UCSD-AML1 (cell line): Measurements from ENCODE around the gene ANGEL1.

ENCODE experiments used
- DNase-seq: peaks from one replicate; lab custom pipeline; 2025; ENCODE audit not compliant: unreplicated experiment; lab: John Stamatoyannopoulos, UW

The ANGEL1 gene

GRCh38 chr14:76767681-76768656 lies 44.7 kb downstream of the ANGEL1 start:
- DNase-seq: peak; percentile 94

GRCh38 chr14:76765461-76765931 lies 47.2 kb downstream of the ANGEL1 start:
- no peak for DNase-seq

GRCh38 chr14:76763096-76764041 lies 49.3 kb downstream of the ANGEL1 start:
- DNase-seq: no peak

- DNase-seq: no peak
Measured at GRCh38 chr14:76762411-76763095, 50.1 kb downstream of the ANGEL1 start.

DNA sequence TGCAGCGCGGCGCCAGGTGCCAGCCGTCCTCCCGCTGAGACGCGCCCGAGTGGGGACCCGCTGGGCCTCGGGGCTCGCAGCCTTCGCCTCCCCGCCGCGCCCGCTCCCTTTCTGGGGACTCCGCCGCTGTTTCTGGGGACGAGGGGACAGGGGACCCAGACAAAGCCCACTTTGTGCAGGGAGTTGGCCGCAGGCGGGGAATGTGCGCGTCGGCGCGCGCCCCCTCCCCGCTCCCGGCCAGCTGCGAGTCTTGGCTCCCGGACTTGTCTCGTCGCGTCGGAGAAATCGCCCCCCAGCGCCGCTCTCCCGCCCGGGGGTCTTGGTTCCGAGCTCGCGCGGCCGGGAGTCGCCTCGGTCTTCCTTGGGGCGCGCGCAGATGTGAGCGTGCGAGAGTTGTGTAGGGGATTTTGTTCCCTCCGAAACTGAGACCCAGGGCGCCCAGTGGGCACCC lies 50.7 kb downstream of the ANGEL1 start:
- DNase-seq: no peak

DNA sequence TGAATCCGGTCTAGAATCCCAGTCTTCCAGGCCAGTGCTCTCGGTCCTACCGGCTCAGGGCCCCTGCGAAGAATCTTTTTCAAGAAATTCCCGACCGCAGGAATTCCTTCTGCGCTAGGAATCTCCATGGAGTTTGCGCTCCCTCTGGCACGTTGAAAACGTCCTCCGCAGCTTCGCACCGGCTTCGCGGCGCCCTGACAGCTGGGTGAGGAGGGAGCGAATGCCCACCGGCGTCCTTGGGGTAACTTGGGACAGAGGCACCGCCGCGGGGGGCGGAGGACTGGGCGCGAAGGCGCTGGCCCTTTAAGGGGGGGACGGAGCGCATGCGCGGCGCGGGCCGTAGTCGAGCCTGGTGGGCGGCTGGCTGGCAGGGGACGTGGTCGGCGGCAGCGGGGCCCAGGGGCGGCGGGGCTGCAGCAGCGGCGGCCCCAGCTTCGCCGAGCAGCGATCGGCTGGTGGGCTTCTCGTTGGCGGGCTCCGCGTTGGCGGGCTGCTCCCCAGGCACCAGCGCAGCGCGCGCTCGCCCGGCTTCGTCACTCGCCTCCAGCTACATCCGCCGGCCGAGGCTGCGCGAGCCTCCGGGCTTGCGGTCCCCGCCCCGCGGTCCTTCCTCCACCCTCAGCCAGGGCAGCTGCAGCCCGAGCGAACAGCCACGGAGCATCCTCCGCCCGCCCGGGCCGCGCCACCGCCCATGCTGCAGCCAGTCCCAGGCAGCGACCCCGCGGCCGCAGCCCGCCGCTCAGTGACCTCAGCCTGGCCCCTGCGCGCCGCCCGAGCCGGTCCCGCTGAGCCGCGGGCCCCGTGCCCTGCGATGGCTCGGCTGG lies 51.3 kb downstream of the ANGEL1 start, which contains the start of gene VASH1:
Gene VASH1 (plus strand): TSS at position 333 of the 824 bp plus-strand sequence. CDS start 1,354 bp downstream, outside the sequence.
- peak; percentile 81 for DNase-seq

DNA sequence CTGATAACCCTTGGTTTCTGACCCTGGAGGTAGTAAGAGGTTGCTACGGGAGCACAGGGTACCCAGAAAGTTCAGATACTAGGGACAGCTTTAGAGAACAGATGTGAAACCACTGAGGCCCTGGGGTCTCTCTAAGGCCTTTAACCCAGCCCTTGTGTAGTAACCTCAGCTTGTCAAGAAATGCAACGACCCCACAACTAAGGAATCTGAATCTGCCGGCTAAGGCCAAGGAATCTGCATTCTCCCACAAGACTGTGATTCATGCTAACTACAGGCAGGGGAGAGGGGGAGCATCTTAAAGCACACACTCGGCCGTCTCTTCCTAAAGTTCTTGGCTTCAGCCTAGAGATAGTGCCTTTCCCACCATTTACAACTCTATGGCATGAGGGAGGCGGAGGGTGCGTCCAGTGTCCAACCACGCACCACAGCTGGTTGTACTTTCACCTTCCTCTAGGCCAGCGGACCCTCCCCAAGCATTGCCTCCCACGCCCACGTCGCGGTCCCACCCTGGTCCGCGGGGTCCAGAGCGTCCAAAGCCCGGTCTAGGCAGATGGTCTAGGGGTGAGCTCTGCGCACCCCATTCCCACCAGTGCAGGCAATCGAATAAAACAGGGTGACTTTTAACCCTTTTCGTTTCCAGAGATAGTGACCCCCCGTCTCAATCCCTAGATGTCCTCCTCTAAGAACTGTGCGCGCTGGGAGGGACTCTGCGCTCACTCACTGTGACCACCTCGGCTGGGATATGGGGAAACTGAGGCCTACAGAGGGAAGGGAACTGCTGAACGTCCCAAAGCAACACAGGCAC lies 52.1 kb downstream of the ANGEL1 start:
- DNase-seq: no peak

GRCh38 chr14:76759589-76759988 lies 53.1 kb downstream of the ANGEL1 start:
- DNase-seq: no peak

DNA sequence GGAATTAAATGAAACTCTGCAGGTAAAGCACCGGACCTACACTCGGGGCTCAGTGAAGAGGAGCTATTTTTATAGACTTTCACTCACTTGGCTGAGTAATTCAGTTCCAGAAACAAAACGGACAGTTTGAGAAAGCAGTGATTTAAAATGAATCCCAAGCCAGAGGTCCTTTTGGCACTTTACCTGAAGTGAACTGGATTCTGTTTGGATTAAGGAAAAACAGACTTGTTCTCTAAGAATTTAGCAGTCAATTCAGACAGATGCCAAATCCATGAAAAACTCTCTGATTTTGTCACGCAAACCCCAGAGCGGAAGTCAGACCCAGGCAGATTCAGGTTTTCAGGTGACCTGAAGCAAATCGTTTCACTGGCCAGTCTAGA lies 56.3 kb downstream of the ANGEL1 start:
- no peak for DNase-seq

DNA sequence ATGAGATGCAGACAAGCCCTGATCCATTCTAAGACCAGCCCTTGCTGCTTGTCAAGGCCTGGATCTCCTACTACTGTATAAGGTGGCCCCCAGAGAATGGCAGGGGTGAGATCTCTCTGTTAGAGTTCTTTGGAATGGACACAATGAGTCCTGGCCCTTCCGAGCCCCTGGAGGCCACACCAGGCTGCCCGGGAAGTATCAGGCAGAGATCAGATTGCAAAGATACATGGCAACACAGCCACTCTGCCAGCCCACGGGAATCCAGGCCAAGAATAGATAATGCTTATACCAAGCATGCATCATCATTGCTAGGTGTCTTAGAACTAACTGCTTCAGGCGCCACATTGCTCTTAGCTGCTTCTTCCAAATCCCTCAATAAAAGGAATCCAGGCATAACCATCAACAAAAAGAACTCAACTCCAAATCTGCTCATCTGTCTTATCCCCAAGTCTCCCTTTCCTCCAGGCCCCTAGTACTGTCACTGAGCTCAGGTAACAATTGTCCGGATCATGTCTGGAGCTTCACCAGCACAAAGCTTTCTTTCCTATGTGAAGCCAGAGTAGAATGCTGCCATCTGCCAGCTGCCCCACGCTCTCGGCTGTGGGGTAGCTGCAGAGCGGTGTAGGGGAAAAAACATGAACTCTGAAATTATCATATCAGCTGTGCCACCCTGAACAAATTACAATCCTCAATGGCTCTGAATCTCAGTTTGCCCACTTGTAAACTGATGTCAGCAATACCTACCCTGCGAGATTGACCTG lies 56.9 kb downstream of the ANGEL1 start:
- no peak for DNase-seq

GRCh38 chr14:76754586-76754985 lies 58.1 kb downstream of the ANGEL1 start:
- DNase-seq: no peak

DNA sequence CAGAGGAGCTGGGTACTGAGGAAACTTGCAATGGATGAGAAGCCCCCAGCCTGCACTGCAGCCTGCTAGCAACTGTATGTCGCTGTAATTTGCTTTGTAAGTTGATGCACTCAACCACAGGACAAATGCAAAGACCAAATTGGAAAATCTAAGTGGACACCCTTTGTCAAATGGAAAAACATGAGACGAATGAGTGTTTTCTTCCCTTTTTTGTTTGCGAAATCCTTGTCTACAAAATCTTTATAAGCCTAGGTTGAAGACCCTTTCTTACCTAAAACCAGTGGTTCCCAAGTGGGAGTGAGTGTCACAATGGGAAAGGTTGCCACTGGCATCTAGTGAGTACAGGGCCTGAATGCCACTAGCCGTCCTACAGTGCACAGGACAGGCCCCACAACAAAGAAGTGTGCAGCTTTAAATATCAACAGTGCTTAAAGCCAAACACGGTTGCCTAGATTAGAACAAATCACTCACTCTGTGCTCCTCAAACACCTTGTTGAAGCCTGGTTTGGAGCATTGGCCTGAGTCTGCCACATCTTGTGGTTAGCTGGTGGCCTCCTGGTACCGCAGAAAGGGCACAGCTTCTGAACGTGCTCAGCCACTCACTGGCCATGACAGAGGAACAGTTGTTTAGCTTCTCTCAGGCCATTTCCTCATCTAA lies 59.0 kb downstream of the ANGEL1 start:
- DNase-seq: no peak

DNA sequence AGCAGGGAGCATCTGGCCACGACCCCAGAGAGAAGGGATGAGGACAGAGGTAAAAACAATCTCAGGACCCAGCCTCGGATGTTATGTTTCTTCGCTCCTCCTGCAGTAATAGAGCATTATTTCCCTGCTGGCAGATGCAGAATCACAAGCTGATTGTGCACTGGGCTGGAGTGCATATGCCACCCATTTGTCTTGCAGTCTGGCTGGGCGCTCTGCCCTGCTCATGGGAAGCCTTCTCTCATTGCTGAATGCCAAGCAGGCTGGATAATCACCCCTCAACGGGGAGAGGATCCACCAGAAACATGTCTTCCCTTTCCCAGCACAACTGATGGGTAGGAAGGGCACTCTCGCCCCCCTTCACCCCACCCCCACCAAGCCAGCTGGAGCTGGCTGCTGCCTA lies 59.9 kb downstream of the ANGEL1 start:
- DNase-seq: no peak

GRCh38 chr14:76742966-76743365 lies 69.7 kb downstream of the ANGEL1 start:
- peak; percentile 67 for DNase-seq

GRCh38 chr14:76742185-76742584 lies 70.5 kb downstream of the ANGEL1 start:
- no peak for DNase-seq

- no peak for DNase-seq
Measured at GRCh38 chr14:76741074-76741473, 71.6 kb downstream of the ANGEL1 start.
